HG03097 (cell line): ENCODE measurements around the gene LRRK1.
"Not testable (repeated sequence)": the region's sequence is repeated elsewhere in the genome, so short reads cannot be mapped to it uniquely, and the experiment has no call there.

Source experiments
- ATAC-seq: cut with Tn5 transposase; IDR thresholded peaks from one replicate; pipeline ENCODE4 v1.9.1; 2021; ENCODE audit not compliant: unreplicated experiment, low FRiP score

Gene LRRK1

DNA sequence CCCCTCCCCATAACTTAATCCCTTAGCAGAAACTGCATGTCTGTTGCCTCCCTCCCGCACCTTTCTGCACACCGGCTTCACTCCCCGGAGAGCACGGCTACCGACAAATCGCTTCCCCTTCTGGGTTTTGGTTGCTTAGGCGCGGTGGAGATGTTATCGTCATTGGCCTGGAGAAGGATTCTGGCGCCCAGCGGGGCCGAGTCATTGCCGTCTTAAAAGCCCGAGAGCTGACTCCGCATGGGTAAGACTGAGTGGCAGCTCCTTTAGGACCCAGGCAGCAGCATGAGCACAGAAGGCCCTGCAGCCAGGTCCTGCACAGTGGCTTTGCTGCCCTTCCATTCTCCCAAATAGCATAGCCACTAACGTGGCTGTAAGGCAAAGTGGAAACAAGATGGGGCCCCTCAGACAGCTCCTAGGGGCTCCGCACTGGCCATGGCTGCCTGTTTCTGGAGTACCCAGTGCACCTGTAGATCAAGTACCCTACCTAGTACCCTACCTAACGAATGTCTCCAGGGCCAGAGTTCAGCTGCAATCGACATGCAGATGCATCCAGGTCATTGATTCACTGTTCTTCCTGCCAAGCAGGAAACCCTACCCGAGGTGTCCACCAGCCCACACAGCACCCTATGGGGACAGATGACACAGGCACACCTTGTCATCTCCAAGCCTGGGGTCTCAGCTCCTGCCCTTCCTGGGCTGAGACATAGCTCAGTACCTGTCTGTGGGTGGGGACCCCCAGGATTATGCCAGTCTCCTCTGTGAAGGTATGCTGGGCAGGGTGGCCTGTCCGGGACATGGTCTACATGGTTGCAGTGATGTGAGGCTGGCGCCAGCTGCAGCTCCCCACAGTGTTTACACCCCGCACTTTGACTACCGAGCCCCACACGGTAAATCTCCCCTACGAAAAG is 147.6 kb downstream of the LRRK1 start:
- no peak for ATAC-seq

DNA sequence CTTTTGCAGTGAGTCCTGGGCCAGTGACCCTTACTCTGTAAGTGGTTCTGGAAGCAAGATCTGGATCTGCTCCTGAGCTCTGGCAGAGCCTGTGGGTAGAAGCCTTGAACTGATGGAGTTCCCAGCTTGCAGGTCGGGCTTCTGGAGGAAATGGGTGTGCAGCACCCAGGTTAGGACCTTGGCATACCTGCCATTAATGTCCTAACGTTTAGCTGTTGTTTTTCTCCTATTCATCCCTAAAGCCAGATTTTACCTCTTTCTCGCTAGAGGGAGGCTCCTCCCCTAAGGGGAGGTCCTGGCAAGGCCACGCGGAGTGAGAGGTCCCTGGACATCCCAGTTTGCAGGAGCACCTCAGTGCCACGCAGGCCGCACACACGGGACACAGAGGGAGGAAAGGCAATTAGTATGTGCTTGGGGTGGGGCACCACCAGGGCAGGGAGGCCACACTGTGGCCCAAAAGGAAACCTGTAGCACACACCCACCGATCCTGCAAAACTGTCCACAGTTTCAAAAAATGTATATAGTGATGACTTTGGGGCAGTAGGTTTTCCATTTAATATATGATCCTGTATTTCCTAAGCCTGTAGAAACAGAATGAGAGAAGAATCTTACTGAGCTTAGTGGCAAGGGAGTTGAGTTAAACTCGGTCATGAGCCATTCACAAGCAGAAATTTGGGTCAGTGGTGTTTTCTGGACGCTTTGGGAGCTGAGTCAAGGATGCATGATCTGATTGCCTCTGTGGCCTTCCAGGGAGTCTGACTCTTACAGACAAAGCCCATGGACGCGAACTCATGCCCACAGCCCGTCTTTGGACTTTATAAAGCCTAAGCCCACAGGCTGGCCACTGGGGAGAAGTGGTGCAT is 148.7 kb downstream of the LRRK1 start:
- no peak for ATAC-seq

DNA sequence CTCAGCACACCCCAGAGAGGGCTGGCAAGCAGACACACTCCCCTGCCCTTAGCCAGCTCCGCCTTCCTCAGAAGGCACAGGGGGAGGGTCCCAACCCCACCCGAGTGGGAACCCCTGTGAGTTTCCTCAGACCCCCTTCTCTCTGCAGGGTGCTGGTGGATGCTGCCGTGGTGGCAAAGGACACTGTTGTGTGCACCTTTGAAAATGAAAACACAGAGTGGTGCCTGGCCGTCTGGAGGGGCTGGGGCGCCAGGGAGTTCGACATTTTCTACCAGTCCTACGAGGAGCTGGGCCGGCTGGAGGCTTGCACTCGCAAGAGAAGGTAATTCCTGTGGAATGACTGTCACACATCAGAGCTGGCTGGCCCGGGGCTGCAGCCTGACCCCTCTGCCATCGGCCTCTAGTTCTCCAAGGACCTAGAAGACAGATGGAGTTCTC is 149.4 kb downstream of the LRRK1 start:
- ATAC-seq: no peak

DNA sequence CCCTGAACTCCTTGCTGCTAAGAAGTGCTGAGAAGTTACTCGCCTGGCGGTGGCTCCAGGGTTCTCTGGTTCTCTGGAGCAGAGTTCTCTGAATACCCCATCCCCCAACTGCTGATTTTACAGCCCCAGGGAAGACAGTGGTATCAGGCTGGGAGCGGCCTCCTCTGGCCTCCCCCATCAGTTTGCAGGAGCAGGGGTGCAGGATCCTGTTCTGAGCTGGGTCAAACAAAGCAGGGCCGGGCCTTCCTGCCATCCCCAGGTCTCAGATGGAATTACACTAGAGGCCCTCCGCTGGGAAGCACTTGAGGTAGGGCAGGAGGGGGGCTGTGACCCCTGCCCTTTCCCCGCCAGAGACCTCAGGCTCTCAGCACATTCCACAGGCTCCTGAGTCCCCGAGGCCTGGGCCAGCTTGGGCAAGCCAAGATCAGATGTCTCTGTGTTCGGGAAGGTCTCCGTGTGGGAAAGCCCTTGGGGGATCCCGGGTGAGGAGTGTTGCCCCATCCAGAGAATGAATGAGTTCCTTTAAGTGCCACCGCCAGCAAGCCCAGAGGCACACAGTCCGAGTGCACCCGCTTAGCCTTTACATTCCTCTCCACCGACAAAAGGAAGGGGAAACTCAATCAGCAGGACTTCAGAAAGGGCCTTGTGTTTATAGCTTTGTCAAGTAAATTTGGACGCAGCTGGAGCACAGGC is 149.9 kb downstream of the LRRK1 start:
- ATAC-seq: no peak

DNA sequence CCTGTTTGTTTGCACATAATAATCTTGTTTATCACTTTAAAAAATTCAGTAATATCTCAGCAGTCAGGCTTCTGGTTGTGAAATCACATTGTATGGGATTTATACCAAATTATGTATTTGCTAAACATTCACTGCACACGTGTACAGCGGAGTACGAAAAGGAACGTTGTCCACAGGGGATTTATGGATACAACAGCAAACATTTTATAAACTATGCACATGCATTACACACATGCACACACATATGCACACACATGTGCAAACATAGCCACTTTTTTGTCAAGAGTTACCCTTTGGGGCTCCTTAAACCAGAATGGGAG is 150.5 kb downstream of the LRRK1 start:
- no peak for ATAC-seq

DNA sequence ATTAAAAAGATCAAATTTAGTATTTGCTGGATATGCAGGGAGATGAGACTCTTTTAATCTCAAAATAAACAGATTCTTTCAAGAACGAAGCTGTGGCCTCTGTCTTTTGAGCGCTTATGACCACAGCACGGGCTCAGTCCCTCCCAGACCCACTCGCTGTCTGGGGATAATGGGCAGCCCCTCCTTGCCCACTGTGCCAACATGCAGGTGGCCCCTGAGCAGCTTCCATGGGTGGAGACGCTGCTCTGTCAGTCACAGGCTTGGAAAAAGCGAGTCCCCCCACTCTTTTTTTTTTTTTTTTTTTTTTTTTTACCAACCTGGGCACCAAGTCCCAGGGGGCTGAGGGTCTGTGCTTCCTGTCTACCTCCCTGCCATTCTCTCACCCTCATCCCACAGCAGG is 150.9 kb downstream of the LRRK1 start:
- no peak for ATAC-seq

DNA sequence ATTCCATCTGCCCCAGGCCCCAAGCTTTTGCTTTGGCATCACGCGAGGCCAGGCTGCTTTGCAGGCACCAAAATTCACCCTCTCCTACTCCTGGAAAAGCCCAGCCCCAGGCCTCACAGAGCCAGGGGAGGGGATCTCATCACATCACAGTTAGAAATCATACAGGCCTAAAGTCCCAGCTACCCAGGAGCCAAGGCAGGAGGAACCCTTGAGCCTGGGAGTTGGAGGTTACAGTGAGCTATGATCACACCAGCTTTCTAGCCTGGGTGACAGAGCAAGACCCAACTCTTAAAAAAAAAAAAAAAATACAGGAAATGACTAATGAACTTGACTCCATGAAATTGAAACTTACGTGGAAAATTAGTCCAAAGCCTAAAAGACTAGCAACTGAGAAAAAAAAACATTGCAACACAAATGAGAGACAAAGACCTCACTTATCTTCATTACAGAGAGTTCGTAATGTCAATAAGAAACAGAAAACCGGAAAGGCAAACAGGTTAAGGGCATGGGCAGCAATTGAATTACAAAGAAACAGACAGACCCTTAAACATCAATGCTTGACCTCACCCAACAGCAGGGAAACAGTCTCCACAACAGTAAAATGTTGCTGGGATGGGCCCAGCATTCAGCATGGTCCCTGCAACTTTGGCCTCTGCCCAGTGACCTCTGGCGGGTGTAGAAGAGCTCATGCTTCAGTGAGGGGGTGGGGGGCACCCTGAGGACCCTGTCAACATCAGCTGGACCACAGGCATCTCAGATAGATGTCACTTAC is 151.5 kb downstream of the LRRK1 start:
- no peak for ATAC-seq

DNA sequence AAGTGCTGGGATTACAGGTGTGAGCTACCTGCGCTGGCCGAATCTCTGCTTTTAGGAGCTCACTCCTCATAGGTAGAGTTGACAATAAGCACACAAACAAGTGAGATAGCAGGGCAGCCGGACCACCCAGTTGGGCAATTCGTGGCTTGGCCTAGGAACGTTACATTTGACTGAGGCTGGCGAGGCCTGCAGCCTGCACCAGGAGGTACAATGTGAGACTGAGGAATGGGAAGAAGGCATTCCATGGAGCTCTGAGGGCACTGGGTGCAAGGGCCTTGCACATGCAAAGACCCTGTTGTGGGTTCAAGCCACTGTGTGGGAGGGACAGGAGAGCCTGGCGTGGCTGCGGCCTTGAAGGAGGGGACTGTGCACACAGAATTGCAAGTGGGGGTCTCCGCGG is 152.5 kb downstream of the LRRK1 start:
- no peak for ATAC-seq

DNA sequence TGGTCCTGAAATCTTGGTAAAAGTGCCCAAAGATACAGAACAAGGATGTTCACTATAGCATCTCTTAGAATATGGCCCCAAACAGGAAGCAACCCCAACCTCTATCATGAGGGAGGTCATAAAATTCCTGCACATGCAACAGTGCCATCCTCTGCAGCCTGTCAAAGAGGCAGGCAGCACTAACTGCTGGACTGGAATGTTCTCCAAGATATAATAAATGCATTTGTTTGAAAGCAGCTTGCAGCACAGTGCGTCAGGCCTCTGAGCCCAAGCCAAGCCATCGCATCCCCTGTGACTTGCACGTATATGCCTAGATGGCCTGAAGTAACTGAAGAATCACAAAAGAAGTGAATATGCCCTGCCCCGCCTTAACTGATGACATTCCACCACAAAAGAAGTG is 153.1 kb downstream of the LRRK1 start:
- ATAC-seq: not testable (repeated sequence)

DNA sequence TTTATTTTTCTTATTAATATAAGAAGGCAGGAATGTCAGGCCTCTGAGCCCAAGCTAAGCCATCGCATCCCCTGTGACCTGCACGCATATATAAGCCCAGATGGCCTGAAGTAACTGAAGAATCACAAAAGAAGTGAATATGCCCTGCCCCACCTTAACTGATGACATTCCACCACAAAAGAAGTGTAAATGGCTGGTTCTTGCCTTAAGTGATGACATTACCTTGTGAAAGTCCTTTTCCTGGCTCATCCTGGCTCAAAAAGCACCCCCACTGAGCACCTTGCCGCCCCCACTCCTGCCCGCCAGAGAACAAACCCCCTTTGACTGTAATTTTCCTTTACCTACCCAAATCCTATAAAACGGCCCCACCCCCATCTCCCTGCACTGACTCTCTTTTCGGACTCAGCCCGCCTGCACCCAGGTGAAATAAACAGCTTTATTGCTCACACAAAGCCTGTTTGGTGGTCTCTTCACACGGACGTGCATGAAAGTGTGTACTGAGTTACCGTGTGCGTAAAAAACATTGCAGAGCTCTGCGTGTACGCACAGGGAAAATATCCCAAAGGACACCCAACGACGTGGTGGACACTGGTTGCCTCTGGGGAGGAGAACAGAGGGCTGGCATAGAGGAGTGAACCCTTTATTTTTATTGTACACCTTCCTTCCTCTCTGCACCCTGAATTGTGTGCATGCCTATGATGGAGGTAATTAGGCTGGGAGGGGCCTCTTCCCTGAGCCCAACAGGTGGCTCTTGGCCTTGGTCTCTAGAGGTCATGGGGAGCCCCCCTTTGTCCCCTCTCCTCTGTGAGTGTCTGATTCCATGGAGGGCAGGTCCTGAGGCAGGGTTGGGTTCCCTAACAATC is 158.9 kb downstream of the LRRK1 start:
- ATAC-seq: not testable (repeated sequence)

DNA sequence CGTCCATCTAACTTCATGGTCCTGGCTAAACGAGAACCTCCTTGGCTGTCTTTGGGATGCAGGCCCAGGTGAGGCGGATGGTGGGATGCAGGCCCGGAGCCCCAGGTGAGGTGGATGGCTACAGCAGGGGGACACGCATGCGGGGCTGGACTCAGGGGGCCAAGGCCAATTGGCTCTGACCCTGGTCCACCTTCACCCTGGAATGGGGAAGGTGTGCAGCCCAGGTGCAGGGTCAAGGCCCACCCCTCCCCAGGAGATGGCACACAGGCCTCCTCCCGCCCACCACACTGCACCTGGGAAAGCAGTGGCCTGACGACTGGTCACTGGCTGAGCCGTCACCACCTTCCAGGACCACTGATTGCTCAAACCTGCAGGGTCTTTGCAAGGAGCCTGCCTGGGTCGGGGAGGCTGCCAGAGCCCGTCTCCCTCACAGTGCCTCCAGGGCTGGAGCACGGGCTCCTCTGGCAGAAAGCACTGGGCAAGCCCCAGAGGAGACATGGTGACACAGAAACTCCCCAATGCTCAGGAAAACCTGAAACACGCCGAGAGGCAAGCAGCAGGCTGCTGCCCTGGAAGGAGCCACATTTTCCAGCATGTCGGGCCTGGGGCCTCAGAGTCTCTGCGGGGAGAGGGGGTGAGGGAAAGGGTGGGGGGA is 159.6 kb downstream of the LRRK1 start:
- no peak for ATAC-seq

DNA sequence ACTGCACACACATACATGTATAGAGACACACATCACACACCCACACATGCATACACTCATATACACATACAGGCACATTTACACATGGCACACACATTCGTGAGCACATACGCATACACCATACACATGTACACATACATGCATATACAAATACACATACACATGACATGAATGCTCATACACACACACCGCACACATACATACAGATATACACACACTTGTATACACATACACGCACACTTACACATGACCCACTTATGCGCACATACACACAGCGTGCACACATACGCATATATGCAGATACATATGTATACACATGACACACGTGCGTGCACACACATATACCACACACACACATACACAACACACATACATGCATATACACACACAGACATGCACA is 162.7 kb downstream of the LRRK1 start:
- ATAC-seq: no peak

DNA sequence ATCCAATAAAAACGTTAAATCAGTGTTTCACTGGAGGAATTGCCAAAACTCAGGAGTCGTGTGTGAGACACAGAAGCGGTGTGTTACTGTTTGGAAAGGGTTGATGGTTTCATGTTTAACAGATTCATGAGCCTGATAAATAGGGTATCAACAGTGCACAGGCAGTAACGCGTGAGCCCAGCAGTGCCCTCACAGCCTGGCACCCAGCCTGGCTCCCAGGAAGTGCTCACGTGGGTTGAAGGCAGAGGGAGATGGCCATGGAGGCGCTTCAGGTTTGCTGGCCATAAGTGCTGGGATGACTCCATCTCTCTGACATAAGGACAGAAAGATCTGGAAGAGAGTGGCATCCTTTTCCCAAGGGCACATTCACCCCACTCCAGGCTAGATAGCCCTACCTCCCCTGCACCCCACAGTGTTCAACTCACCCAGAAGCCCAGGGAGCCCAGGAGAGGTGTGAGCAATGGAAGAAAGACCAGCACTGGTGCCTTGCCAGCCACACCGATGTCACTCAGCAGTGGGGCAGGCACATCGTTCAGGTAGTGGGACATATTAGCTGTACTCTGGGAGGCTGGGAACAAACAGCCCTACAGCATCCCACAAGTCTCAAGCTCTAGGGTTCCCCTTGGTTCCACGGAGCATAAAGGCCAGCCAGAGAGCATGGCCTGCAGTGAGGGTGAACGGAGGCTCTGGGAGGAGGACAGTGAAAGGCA is 164.3 kb downstream of the LRRK1 start:
- ATAC-seq: no peak

DNA sequence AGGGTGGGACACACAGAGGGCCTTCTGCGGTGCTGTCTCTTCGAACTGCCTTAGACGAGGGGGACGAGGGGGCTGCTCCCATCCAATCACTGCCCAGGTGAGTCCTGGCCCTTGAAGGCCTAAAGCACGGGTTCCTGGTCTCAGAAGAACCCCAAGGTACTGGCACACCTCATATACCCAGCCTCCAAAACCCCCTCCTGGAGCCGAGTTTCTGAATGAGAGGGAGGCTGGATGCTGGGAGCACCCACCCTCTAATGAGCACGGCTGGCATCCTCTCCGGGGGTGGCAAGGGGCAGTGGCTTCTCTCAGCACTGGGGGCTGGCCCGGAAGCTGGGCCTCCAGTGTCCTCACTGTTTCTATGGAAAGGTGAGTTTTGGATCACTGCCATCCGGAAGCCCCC is 165.6 kb downstream of the LRRK1 start:
- ATAC-seq: no peak

DNA sequence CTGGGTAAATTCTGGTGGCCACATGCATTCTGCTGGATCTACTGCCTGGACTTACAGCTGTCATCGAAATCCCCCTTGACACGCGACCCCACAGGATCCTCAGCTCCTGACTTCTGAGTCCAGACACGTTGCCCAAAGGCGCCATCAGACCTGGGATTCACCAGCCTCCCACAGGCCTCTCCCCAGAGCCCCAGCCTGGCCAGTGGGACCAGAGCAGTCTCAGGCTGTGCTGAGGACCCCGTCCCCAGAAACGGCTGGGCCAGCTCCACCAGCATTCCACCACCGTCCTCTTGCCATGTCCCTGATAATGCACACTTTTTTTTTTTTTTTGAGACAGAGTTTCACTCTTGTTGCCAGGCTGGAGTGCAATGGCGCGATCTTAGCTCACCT is 166.1 kb downstream of the LRRK1 start:
- ATAC-seq: no peak

DNA sequence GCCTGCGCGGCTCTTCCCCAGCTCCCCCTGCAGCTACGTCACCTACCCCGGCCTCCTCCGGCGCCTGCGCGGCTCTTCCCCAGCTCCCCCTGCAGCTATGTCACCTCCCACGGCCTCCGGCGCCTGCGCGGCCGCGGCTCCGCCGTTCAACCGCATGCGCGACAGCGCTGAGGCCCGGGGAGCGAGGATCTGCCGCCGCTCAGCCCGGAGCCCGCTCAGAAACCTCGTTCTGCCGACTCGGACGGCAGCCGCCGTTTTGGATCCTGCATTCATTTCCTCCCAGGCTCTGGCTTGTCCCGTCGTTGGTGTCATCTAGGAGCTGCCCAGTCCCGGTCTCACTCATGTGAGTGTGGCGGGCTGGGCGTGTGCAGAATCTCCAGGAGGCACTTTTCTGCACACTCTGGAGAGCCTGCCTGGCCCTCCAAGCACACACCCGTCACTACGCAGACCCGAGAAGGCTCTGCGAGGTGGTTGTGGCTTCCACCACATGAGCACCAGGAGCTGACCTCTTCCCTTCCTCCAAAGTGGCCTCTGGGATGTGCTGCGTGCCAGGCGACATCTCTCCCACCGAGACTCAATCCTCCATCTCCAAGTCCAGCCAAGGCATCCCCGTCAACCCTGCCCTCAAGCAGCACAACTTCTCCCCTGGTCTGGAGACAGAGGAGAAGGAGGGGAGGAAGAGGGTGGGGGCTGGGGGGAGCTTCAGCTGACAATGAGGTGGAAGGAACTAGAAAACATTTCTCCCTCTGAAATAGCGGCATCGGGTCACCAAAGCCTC is 167.4 kb downstream of the LRRK1 start:
- no peak for ATAC-seq

DNA sequence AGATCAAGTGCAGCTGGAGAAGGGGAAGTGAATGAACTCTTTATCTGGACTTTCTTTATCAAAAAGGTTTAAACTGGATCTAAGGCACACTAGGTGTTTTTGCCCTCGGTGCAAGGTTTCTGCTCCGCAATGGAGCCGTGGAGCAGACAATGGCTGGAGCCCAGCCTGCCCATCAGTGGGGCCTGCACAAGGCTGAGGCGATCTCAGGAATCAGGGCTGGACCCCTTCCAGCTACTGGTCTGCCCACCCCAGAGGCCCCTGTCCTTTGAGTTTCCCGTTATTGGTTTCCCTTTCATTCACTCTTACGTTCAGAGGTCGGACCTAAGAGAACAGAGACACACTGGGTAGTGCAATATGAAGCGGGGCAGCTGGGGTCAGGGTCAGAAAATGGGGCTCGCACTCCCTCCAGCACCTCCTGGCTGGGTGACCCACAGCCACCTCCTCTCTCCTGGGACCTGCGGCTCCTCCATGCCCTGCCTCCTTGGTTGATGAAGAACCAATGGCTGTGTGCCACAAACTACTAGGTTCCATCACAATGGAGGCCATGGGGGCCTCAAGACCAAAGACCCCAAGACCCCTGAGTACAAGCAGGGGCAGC is 168.1 kb downstream of the LRRK1 start:
- no peak for ATAC-seq
